Measurements from ENCODE around the gene PRKN. TPM values are rescaled to one million over a fixed set of nuclear protein-coding genes. Genes with fewer than 3 reads are reported as not detected.

The PRKN gene
- total RNA-seq, 2 donors from 2014 or later, result 15.7 to 19.3 TPM

DNA sequence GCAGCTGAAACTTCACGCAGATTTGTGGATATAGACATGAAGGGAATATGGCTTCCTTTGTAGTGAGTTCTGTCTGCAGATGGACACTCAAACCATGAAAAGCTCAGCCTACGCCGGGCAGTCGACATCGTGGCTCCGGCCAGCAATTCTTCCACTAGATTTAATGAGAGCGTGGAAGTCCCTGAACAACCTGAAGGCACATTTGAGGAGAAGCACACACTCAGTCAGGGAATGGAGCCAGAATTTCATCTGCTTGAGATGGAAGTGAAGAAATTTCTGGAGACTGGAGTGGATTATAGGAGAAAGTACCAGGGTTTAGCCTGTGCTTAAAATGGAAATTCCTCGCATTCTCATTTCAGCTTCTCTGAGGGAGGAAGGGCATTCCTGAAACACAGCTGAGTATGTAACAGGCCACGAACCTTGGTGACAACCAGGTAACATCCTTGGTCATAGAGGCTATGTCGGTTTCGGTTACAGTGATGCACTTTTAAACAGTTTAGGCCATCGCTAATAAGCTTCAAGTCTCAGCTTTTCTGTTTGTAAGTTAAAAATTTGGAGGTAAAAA, 1373.2 kb downstream of the PRKN start:
- Histone ChIP-seq H3K36me3 (no peaks in the 10 kb centered on the region), H3K4me1 (no peaks in the 10 kb centered on the region), H3K4me3 (no peak overlapping the region), H3K9me3 (no peaks in the 10 kb centered on the region), H3K27ac (no peak overlapping the region), H3K27me3 (no peaks in the 10 kb centered on the region)
- TF ChIP-seq CTCF (IDR thresholded peaks at IDR 0.05), result no peak
- no peak for DNase-seq (ENCODE audit: low spot score)

- peak in 1 of 2 donors; percentile 56 for TF ChIP-seq CTCF (IDR thresholded peaks at IDR 0.05)
- DNase-seq (ENCODE audit: low spot score), result no peak
- Histone ChIP-seq H3K27ac (no peak overlapping the region), H3K9me3 (no peaks in the 10 kb centered on the region), H3K4me3 (no peak overlapping the region), H3K36me3 (no peaks in the 10 kb centered on the region), H3K27me3 (no peaks in the 10 kb centered on the region), H3K4me1 (no peaks in the 10 kb centered on the region)
Measured at GRCh38 chr6:161353208-161353613, 1374.4 kb downstream of the PRKN start.

GRCh38 chr6:161351858-161352257, 1375.7 kb downstream of the PRKN start:
- Histone ChIP-seq H3K9me3 (no peaks in the 10 kb centered on the region), H3K27ac (no peak overlapping the region), H3K27me3 (no peaks in the 10 kb centered on the region), H3K4me1 (no peaks in the 10 kb centered on the region), H3K36me3 (no peaks in the 10 kb centered on the region), H3K4me3 (no peak overlapping the region)
- no peak for TF ChIP-seq CTCF (IDR thresholded peaks at IDR 0.05)
- no peak for DNase-seq (ENCODE audit: low spot score)

- Histone ChIP-seq H3K36me3 (no peaks in the 10 kb centered on the region), H3K4me1 (no peaks in the 10 kb centered on the region), H3K9me3 (no peaks in the 10 kb centered on the region), H3K4me3 (no peak overlapping the region), H3K27me3 (no peaks in the 10 kb centered on the region), H3K27ac (no peak overlapping the region)
- no peak for TF ChIP-seq CTCF (IDR thresholded peaks at IDR 0.05)
- DNase-seq (ENCODE audit: low spot score), result no peak
Measured at GRCh38 chr6:161349886-161350285, 1377.7 kb downstream of the PRKN start.

GRCh38 chr6:161348628-161348994, 1379.0 kb downstream of the PRKN start:
- Histone ChIP-seq H3K4me1 (no peaks in the 10 kb centered on the region), H3K27ac (no peak overlapping the region), H3K4me3 (no peak overlapping the region), H3K9me3 (no peaks in the 10 kb centered on the region), H3K27me3 (no peaks in the 10 kb centered on the region), H3K36me3 (no peaks in the 10 kb centered on the region)
- no peak for TF ChIP-seq CTCF (IDR thresholded peaks at IDR 0.05)
- no peak for DNase-seq (ENCODE audit: low spot score)

DNA sequence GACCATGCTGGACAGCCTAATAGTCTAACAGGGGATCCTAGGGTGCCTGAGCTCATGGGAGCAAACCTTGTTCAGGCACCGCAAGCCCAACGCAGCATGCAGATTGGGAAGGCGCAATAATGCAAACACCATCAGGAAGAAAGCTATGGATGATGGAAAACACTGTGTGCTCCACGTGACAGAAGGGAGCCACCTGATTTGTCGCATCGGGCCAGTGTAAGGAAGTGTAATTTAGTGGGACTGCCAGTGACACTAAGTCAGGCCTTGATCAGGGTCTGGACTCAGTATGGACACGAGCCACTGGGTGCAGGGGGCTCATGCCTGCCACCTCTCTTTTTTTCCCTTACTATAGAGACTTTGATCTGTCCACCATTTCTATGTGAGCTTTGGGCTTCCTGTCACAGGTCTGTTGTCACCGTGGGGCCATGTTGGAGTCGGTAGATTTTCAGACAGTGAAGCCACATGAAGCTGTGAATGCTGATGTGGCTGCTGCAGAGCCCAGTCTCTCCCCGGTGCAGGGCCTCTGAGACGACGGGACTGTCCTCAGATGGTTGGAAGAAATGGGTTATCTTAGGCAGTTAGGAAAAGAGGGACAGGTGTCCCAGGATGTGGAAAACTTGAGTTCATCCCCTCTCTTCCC, 1379.5 kb downstream of the PRKN start:
- DNase-seq (ENCODE audit: low spot score), result no peak
- Histone ChIP-seq H3K9me3 (no peaks in the 10 kb centered on the region), H3K27ac (no peak overlapping the region), H3K4me3 (no peak overlapping the region), H3K27me3 (no peaks in the 10 kb centered on the region), H3K36me3 (no peaks in the 10 kb centered on the region), H3K4me1 (no peaks in the 10 kb centered on the region)
- TF ChIP-seq CTCF (IDR thresholded peaks at IDR 0.05), result no peak
